HepG2 (cell line): ENCODE data around the gene ZNF586. TPM values are rescaled to one million over a fixed set of nuclear protein-coding genes. Genes with fewer than 3 reads are reported as not detected.
A peak's percentile ranks its signal among the peaks of the same experiment; 100 is the strongest.

Source experiments
- AKNA ChIP-seq: sonication (generic); formaldehyde crosslinking; IDR thresholded peaks from 2 replicates; pipeline ENCODE4 v1.4.0; 2020; ENCODE audit warnings: missing genetic modification reagents, borderline replicate concordance
- ARID2 ChIP-seq: sonication (generic); formaldehyde crosslinking; IDR thresholded peaks from 2 replicates; pipeline ENCODE4 v1.8.1; 2022; ENCODE audit warnings: mild to moderate bottlenecking, missing genetic modification reagents, borderline replicate concordance
- ARNT2 ChIP-seq: sonication (generic); formaldehyde crosslinking; IDR thresholded peaks from 2 replicates; pipeline ENCODE4 v1.8.0; 2022; ENCODE audit warnings: mild to moderate bottlenecking, low read depth, missing genetic modification reagents, moderate library complexity
- HNRNPH1 ChIP-seq: fragments of 200-400 bp; formaldehyde crosslinking; optimal IDR thresholded peaks from 2 replicates; pipeline ENCODE3; 2017; ENCODE audit warnings: mild to moderate bottlenecking, low read depth, low read length
- HOMEZ ChIP-seq: IDR thresholded peaks from 2 replicates; pipeline ENCODE4 v1.6.1; 2016; ENCODE audit warnings: low read depth
- IKZF1 ChIP-seq: fragments of 450-650 bp; IDR thresholded peaks from 2 replicates; pipeline ENCODE4 v1.7.1; 2016
- KDM4B ChIP-seq: sonication (generic); formaldehyde crosslinking; IDR thresholded peaks from 2 replicates; pipeline ENCODE4 v1.4.0; 2020; ENCODE audit warnings: missing genetic modification reagents
- NFE2L2 ChIP-seq: fragments of 150-350 bp; IDR thresholded peaks from 2 replicates; pipeline ENCODE4 v1.6.1; 2014; ENCODE audit warnings: low read length
- RAD51 ChIP-seq: fragments of 450-650 bp; IDR thresholded peaks from 2 replicates; pipeline ENCODE4 v1.6.1; 2016; ENCODE audit warnings: borderline replicate concordance
- SP1 ChIP-seq, 2 experiments: fragments of 450-650 bp in 1 of 2; sonication (generic) in 1 of 2; formaldehyde crosslinking in 1 of 2; IDR thresholded peaks; 2 replicates each; pipeline versions ENCODE4 v1.4.0 to v1.6.1; 2016 to 2020; ENCODE audit warnings: missing genetic modification reagents in 1 of 2
- TAF1 ChIP-seq: sonication (generic); formaldehyde crosslinking; IDR thresholded peaks from 2 replicates; pipeline ENCODE4 v1.4.0; 2020; ENCODE audit warnings: missing genetic modification reagents
- TBP ChIP-seq: sonication (generic); formaldehyde crosslinking; IDR thresholded peaks from 2 replicates; pipeline ENCODE4 v1.5.0; 2020; ENCODE audit warnings: missing genetic modification reagents
- ZEB1 ChIP-seq: IDR thresholded peaks from 2 replicates; pipeline ENCODE4 v1.6.1; 2012; ENCODE audit warnings: mild to moderate bottlenecking, low read depth, inconsistent platforms; ENCODE audit not compliant: insufficient replicate concordance
- ZFP37 ChIP-seq: sonication (generic); formaldehyde crosslinking; IDR thresholded peaks from 2 replicates; pipeline ENCODE4 v1.4.0; 2020; ENCODE audit warnings: missing genetic modification reagents, borderline replicate concordance
- ZNF383 ChIP-seq: sonication (generic); formaldehyde crosslinking; IDR thresholded peaks from 2 replicates; pipeline ENCODE4 v1.4.0; 2020; ENCODE audit warnings: missing genetic modification reagents, mild to moderate bottlenecking, borderline replicate concordance
- ZNF510 ChIP-seq: sonication (generic); formaldehyde crosslinking; IDR thresholded peaks from 2 replicates; pipeline ENCODE4 v1.4.0; 2020; ENCODE audit warnings: low read depth, mild to moderate bottlenecking, missing genetic modification reagents
- ZNF674 ChIP-seq: sonication (generic); formaldehyde crosslinking; IDR thresholded peaks from 2 replicates; pipeline ENCODE4 v1.5.0; 2020; ENCODE audit warnings: low read depth, mild to moderate bottlenecking, missing genetic modification reagents
- ZNF7 ChIP-seq: IDR thresholded peaks from 2 replicates; pipeline ENCODE4 v1.6.1; 2016; ENCODE audit warnings: missing biosample characterization, missing genetic modification reagents
- polyA plus RNA-seq, 8 experiments: library from polyadenylated mRNA; depleted of rRNA in 3 of 8; stranded (reverse) in 7 of 8; unstranded in 1 of 8; fragments of >200 nt; fragmentation: Illumina TruSeq in 4 of 8; extraction: Trizol in 4 of 8; gene quantifications; 2 replicates each; pipeline versions ENCODE4 v1.2.1 to v1.2.3, GENCODE V29; 2011 to 2016; ENCODE audit warnings: low read depth in 4 of 8, missing spikeins in 1 of 8, mixed read lengths in 1 of 8; ENCODE audit not compliant: insufficient read depth in 1 of 8
- total RNA-seq, 5 experiments: library from RNA; depleted of rRNA; stranded (reverse); fragments of >200 nt; fragmentation: Illumina TruSeq; extraction: Trizol; gene quantifications; 2 replicates each; pipeline ENCODE4 v1.2.3, GENCODE V29; 2016; ENCODE audit warnings: low read depth in 1 of 5

Gene ZNF586
- total and polyA plus RNA-seq, 2 of the 13 experiments (the other 11 are each of a cell fraction or from before 2014, with no cell fraction given), result 0.50 to 3.4 TPM

- peak; percentile 66; the same call in 1 of the 2 replicates for TF ChIP-seq AKNA
- TF ChIP-seq IKZF1, result no peak
- TF ChIP-seq HNRNPH1, result no peak
- TF ChIP-seq SP1 (IDR thresholded peaks at IDR 0.05), result no peak
- no peak; the same call in 1 of the 2 replicates for TF ChIP-seq SP1 (CRISPR knock-in tag; IDR thresholded peaks at IDR 0.05)
- TF ChIP-seq ZNF7 (CRISPR knock-in tag), result no peak
- peak; percentile 71; the same call in 1 of the 2 replicates for TF ChIP-seq TAF1 (CRISPR knock-in tag)
- TF ChIP-seq ZNF383, result no peak
- no peak for TF ChIP-seq ZEB1
- no peak for TF ChIP-seq TBP
- no peak for TF ChIP-seq KDM4B
- no peak for TF ChIP-seq ARNT2 (CRISPR knock-in tag)
- no peak for TF ChIP-seq RAD51
- TF ChIP-seq ZFP37 (CRISPR knock-in tag), result no peak
- TF ChIP-seq NFE2L2, result no peak
- TF ChIP-seq HOMEZ, result no peak
- TF ChIP-seq ARID2 (CRISPR knock-in tag), result no peak
- TF ChIP-seq ZNF510 (CRISPR knock-in tag), result no peak
- 0 out of 2 replicates have a peak, but pooled peaks have one; percentile 74 for TF ChIP-seq ZNF674 (CRISPR knock-in tag)
Measured at GRCh38 chr19:57746580-57747471, 22.6 kb upstream of the ZNF586 start, which contains the start of gene ZNF776 (continued).
